GM18502 (cell line): Measurements from ENCODE around the gene CD300H.

Experiments
- ATAC-seq: cut with Tn5 transposase; IDR thresholded peaks from one replicate; pipeline ENCODE4 v1.9.1; 2021; ENCODE audit warnings: mild to moderate bottlenecking; ENCODE audit not compliant: unreplicated experiment, poor library complexity

The CD300H gene

GRCh38 chr17:74567397-74567796 lies at the start of gene CD300H:
CD300H (minus strand) TSS chr17:74567509.
- no peak for ATAC-seq

- no peak for ATAC-seq
These were observed 49.4 kb upstream of the CD300H start for GRCh38 chr17:74616696-74617095.

DNA sequence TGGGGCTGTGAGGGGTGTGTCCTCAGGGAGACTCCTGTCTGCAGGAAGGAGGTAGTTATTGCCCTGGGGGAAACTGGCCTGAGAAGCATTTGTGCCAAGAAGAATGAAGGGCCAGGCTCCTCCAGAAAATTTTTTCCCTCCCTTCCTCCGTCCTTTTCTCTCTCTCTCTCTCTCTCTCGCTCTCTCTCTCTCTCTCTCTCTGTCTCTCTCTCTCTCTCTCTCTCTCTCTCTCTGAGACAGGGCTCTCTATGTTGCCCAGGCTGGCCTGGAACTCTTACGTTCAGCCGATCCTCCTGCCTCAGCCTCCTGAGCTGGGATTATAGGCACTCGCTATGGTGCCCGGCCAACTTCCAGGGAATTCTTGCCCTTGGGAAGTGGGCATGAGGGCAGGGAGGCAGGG lies 44.7 kb upstream of the CD300H start:
- ATAC-seq = no peak

DNA sequence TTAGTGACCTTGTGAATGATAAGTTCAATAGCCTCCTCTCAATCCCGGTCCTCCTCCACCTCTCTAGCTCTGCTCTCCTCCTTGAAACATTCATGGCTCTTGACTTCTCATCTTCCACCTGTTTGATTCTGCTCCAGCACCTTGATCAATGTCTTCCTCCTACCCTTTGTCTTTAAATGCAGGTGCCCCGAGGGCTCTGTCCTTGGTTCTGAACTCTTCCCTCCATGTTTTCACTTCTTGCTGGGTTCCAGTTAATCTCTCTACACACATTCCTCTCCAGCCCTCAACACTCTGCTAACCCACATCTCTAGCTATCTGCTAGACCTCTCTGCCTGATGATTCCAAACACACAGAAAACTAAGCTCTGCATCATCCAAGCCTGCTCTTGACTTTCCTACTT lies 42.8 kb upstream of the CD300H start:
- ATAC-seq = no peak

GRCh38 chr17:74608511-74608910 lies 41.2 kb upstream of the CD300H start:
- no peak for ATAC-seq

DNA sequence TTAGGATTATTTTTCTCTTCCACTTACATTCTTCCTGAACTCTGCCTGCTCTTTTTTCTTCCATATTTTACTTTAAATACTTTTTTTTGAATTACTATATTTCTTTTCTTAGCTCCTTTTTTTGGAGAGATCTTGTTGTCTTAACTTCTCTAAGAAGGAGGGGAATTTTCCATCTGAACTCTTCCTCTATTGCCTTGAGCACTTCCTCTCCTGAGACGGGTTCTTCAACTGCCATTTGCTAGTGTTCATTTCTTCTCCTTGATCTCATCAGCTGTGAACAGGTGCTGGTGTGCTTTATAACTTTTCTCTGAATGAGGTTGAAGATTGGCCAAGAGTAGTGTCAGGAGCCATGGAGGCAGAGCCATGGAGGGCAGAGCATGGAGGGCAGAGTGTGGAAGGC lies 39.9 kb upstream of the CD300H start:
- ATAC-seq = no peak

GRCh38 chr17:74606050-74606449 lies 38.7 kb upstream of the CD300H start:
- ATAC-seq = no peak

DNA sequence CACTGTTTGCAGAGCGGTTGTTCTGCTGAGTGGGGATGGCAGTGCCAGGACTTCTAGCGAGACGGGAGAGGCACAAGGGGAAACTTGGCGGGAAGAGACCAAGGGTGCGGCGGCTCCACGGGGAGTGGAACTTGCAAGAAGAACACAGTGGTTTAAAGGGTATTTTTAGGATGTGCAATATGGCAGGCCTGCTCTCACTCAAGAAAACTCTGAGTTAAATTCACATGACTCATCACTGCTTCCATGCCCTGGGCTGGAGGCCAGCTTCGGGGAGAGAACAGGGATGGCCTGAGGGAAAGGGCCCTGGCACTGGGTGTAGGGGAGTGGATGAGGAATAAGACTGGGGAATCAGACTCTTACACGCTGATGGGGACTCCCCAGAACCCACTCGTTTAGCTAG lies 38.1 kb upstream of the CD300H start:
- no peak for ATAC-seq

- ATAC-seq = no peak
These were observed 37.5 kb upstream of the CD300H start for GRCh38 chr17:74604761-74605160.

DNA sequence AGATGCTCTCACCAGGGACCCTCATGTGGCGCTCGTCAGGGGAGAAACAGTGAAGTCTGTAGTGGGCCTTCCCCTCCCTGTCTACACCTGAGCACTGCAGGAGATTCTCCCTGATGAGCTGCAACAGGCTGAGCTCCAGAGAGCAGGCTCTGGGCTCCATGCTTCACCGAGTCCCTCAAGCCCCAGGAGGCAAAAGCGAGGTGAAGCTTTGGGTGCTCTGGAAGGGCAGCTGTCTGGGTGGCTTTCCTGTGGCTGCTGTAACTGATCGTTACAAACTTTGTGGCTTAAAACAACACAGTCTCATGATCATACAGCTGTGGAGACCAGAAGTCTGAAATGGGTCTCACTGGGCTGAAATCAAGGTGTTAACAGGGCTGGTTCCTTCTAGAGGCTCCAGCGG lies 36.9 kb upstream of the CD300H start:
- ATAC-seq = no peak

GRCh38 chr17:74603746-74604145 lies 36.4 kb upstream of the CD300H start:
- ATAC-seq = no peak

DNA sequence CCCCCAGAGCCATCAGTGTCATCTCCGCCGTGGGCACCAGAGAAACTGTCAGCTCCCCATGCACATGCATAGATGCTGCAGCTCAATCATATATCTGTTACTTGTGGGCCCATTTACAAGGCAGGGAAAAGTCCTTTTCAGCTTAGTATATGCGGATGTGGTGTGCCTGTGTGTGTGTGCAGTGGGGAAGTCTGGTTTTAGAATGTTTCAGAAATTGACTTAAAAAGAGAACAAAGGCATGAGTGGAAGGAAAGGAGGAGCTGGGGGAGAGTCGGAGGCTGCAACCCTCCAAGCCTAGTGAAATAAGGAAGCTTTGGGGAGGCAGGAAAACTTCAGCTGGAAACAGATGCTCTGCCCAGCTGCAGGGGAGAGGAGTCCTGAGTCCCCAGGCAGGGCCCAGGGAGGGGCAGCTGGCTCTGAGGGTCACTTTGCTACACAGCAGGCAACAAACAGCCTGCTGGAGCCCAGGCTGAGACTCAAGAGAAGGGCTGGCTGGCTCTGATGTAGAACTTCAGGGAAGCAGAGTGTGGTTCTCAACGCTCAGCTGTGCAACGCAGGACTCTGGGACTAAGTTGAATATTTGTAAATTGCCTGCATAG lies 35.8 kb upstream of the CD300H start:
- ATAC-seq = no peak

- ATAC-seq = no peak
These were observed 34.7 kb upstream of the CD300H start for GRCh38 chr17:74601944-74602572.

DNA sequence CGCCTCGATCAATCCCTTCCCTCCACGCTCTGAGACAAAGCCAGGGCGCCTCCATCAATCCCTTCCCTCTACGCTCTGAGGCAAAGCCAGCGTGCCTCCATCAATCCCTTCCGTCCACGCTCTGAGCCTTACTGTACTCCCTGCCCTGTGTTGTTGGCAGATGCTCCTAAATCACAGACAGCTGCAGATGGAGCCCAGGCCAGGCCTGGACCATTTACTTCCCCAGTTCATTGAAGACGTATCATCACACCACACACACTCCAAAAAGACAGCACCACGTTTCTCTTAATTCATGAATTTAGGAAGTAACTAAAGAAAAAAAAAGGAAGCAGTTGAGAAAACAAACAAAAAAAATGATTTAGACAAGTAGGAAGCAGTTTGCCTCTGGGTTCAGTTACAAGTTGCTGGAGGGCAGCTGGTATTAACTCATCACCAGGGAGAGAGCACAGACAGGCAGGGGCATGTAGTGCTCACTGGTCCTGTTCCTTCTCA lies 32.2 kb upstream of the CD300H start:
- no peak for ATAC-seq

DNA sequence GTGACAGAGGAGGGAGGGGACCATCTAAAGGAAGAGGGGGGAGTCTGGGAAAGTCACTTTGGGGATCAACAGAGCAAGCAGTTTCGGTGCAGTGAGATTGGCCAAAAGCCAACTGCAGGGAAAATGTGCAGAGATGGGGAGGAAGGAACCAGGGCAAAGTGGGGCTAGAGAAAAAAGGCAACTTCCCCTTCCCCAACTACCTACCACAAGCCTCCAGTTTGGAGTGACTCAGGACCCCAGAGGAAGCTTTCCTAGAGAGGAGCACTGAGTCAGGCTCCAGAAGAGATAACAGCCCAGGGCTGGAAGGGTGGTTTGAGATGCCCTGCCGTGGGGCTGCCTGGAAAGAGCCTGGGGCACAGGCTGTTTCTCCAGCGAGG lies 31.7 kb upstream of the CD300H start:
- ATAC-seq = no peak

GRCh38 chr17:74598346-74599022 lies 31.2 kb upstream of the CD300H start:
- ATAC-seq = no peak

DNA sequence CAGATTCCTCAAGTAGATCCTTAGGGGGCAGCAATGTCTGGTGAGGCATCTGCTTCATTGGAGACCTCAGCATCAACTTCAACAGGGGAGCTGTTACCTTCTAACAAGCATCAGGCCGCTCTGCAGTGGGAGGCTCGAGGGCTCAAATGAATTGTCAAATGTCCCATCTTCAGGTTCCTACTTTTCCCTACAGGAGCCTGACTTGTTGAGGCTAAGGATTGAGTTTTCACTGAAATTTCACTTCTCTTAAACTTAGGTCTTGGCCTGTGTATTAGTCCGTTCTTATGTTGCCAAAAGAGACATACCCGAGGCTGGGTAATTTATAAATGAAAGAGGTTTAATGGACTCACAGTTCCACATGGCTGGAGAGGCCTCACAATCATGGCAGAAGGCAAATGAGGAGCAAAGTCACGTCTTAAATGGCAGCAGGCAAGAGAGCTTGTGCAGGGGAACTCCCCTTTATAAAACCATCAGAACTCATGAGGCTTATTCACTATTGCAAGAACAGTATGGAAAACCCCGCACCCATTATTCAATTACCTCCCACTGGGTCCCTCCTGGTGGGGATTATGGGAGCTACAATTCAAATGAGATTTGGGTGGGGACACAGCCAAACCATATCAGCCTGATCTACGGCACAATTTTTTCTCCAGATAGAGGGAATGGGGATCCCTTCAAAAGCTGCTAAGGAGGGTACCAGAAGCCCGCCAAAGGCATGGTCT lies 29.9 kb upstream of the CD300H start:
- ATAC-seq = no peak

GRCh38 chr17:74595037-74595750 lies 27.9 kb upstream of the CD300H start:
- no peak for ATAC-seq

DNA sequence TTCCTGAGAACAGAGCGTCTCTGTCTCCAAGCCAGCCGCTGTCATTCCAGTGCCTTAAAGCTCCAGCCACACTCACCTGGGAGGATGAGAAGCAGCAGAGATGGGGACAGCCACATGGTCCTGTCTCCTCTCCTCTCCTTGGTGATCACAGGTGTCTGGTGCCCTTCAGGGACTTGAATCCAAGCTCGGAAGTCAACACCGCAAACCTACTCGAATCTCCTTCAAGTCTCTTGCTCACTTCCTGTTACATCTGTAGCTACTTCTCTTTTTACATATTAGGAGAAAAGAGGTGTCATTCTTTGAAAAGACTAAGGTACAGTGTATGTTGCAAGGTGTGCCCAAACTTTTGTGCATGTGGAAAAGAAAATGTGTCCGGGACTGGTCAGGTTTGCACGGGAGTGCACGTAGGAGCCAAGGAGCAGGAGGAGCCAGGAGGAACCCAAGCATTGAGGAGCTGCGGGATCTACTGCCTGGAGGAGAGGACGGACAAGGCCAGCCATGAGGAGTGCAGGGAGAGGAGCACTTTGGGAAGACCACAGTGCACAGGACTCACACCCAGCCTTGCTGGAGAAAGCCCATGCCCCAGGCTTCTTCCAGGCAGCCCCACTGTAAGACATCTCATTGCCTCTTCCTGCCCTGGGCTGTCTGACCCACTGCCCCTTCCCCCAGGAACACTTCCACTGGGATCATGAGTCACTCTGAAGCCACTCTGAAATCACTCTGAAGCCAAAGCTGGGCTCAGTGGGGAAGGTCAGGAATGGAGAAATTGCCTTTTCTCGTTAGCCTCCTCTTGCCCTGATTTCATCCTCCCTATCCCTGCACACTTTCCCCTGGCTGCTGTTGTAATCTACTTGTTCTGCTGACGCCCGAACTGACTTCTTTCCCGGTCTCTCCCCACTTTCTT lies 25.0 kb upstream of the CD300H start, which contains the start of gene CD300LD:
Gene CD300LD (minus strand): TSS at position 197 of the 904 bp plus-strand sequence. CDS start 81 bp downstream, at position 116.
- no peak for ATAC-seq
